ENCODE results near the gene ADA.

Gene ADA

GRCh38 chr20:44574372-44574771 is 77.1 kb downstream of the ADA start:
- DNase-seq = no peak

GRCh38 chr20:44573501-44573869 is 78.0 kb downstream of the ADA start:
- no peak for DNase-seq

GRCh38 chr20:44572551-44573500 is 78.7 kb downstream of the ADA start:
- peak in 1 of 2 experiments; percentile 3 for DNase-seq

DNA sequence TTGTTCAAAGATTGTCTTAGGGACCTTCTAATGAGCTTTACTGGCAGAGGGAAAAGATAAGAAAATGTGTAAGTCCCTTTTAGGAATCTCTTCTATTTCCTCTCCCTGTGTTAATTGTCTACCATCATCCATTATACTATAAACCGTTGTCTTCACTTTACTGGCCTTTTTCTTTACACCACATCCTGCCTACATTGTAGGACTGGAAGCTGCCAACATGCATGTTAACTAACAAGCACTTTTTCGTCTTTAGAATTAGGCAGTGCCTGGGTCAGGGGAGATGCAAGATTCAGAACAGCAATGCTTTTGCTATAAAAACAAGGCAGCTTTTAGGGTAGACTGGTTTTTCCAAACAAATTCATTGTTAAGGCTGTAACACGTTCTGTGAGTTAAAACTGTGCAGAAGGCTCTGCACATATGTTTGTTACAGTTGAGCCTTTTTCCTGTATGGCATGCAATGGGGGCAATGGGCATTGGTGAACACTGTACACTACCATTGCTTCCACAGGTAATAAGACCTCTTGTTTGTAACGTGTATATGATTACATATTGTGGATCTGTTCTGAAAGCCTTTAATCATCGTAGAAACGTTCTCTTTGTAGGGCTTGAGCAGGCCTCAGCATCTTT is 80.0 kb downstream of the ADA start:
- DNase-seq = no peak

GRCh38 chr20:44570367-44570766 is 81.1 kb downstream of the ADA start:
- DNase-seq = no peak
